ENCODE measurements around the gene FBXO27. TPM values are rescaled to one million over a fixed set of nuclear protein-coding genes. Genes with fewer than 3 reads are reported as not detected.

Gene FBXO27
- total and polyA plus RNA-seq, 2 of the 13 experiments (the other 11 are each of a cell fraction or from before 2014, with no cell fraction given) = 0.15 to 2.8 TPM

- TF ChIP-seq AHR (CRISPR knock-in tag; IDR thresholded peaks at IDR 0.05) = no peak
- TF ChIP-seq ZNF510 (CRISPR knock-in tag; IDR thresholded peaks at IDR 0.05; ENCODE audit: low read depth) = no peak
- no peak for TF ChIP-seq SRSF1 (optimal IDR thresholded peaks at IDR 0.05; ENCODE audit: low read depth, low read length)
- TF ChIP-seq GATA4 (IDR thresholded peaks at IDR 0.05; ENCODE audit: borderline replicate concordance, low read depth) = no peak
- TF ChIP-seq TMF1 (CRISPR knock-in tag; IDR thresholded peaks at IDR 0.05; ENCODE audit: low read depth) = no peak
- no peak for TF ChIP-seq SRY (CRISPR knock-in tag; IDR thresholded peaks at IDR 0.05)
- TF ChIP-seq CC2D1A (CRISPR knock-in tag; IDR thresholded peaks at IDR 0.05) = no peak
- TF ChIP-seq, protein P1, sequence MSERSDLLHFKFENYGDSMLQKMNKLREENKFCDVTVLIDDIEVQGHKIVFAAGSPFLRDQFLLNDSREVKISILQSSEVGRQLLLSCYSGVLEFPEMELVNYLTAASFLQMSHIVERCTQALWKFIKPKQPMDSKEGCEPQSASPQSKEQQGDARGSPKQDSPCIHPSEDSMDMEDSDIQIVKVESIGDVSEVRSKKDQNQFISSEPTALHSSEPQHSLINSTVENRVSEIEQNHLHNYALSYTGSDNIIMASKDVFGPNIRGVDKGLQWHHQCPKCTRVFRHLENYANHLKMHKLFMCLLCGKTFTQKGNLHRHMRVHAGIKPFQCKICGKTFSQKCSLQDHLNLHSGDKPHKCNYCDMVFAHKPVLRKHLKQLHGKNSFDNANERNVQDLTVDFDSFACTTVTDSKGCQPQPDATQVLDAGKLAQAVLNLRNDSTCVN (CRISPR knock-in tag; IDR thresholded peaks at IDR 0.05; ENCODE audit: borderline replicate concordance) = no peak
- TF ChIP-seq JUNB (CRISPR knock-in tag; IDR thresholded peaks at IDR 0.05; ENCODE audit: borderline replicate concordance) = no peak
- TF ChIP-seq HNRNPL (IDR thresholded peaks at IDR 0.05; ENCODE audit: low read depth, low read length) = no peak
- TF ChIP-seq, protein P2, sequence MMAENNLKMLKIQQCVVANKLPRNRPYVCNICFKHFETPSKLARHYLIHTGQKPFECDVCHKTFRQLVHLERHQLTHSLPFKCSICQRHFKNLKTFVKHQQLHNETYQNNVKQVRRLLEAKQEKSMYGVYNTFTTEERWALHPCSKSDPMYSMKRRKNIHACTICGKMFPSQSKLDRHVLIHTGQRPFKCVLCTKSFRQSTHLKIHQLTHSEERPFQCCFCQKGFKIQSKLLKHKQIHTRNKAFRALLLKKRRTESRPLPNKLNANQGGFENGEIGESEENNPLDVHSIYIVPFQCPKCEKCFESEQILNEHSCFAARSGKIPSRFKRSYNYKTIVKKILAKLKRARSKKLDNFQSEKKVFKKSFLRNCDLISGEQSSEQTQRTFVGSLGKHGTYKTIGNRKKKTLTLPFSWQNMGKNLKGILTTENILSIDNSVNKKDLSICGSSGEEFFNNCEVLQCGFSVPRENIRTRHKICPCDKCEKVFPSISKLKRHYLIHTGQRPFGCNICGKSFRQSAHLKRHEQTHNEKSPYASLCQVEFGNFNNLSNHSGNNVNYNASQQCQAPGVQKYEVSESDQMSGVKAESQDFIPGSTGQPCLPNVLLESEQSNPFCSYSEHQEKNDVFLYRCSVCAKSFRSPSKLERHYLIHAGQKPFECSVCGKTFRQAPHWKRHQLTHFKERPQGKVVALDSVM (CRISPR knock-in tag; IDR thresholded peaks at IDR 0.05) = no peak
These were observed 14.7 kb downstream of the FBXO27 start (continued) for GRCh38 chr19:39017646-39018045.

GRCh38 chr19:39017026-39017425 lies 15.3 kb downstream of the FBXO27 start:
- no peaks in the 10 kb centered on the region for H3K9me3 ChIP-seq (ENCODE audit: low read length)
- CTCF ChIA-PET (ENCODE audit: low intra/inter-chr PET ratio, low total read pairs) = no interaction called here
- intact Hi-C loops (cut with micrococcal nuclease; ENCODE audit: unreplicated experiment) (no loop called here), in situ Hi-C loops (cut with HindIII; ENCODE audit: extremely low pct_ligation_motif_present, low pct_unique_long_range_greater_than_20kb) (no loop called here)
- H3K79me2 ChIP-seq (ENCODE audit: insufficient read depth, low read length) = no peaks in the 10 kb centered on the region
- H3K36me3 ChIP-seq (replicated peaks in 1 of 2; ENCODE audit: control insufficient read depth in 1 of 2, insufficient read depth in 2 of 2, low read length in 2 of 2) = no peaks in the 10 kb centered on the region
- no peak overlapping the region for H2AFZ ChIP-seq (ENCODE audit: low read length)
- no peak overlapping the region for H3K4me2 ChIP-seq (ENCODE audit: low read depth, low read length)
- H4K20me1 ChIP-seq (ENCODE audit: insufficient read depth, low read length) = no peaks in the 10 kb centered on the region
- ATAC-seq (no peak), FAIRE-seq (no peak), DNase-seq (ENCODE audit: low spot score) (no peak)
- no peaks in the 10 kb centered on the region for H3K27me3 ChIP-seq (ENCODE audit: control insufficient read depth in 1 of 2, insufficient read depth in 2 of 2, low read length in 2 of 2)
- POLR2A ChIA-PET = no interaction called here
- H3K27ac ChIP-seq (ENCODE audit: extremely low read length, insufficient read depth, low read length) = no peak overlapping the region
- no peak overlapping the region for H3K9ac ChIP-seq (ENCODE audit: insufficient read depth, low read depth, low read length)
- 78% methylated on average over 6 of the region's 6 CpGs for WGBS (ENCODE audit: low lambda C conversion rate)
- H3K4me3 ChIP-seq (replicated peaks in 1 of 3; ENCODE audit: insufficient read depth in 1 of 3, low read depth in 2 of 3, low read length in 3 of 3) = no peak overlapping the region
- BruUV-seq (replicated peaks) = no TSS peak
- TF ChIP-seq ZNF484 (CRISPR knock-in tag; IDR thresholded peaks at IDR 0.05; ENCODE audit: borderline replicate concordance, low read depth) = no peak
- no peak for TF ChIP-seq KMT2B (CRISPR knock-in tag; IDR thresholded peaks at IDR 0.05)
- H3K4me1 ChIP-seq (ENCODE audit: insufficient read depth, low read length) = no peaks in the 10 kb centered on the region
